ENCODE measurements around the gene PPFIBP1. TPM values are rescaled to one million over a fixed set of nuclear protein-coding genes. Genes with fewer than 3 reads are reported as not detected.

PPFIBP1 gene
- polyA plus RNA-seq, 1 donor (not counting 4 experiments of a cell fraction or from before 2014, with no cell fraction given): 83.5 TPM

DNA sequence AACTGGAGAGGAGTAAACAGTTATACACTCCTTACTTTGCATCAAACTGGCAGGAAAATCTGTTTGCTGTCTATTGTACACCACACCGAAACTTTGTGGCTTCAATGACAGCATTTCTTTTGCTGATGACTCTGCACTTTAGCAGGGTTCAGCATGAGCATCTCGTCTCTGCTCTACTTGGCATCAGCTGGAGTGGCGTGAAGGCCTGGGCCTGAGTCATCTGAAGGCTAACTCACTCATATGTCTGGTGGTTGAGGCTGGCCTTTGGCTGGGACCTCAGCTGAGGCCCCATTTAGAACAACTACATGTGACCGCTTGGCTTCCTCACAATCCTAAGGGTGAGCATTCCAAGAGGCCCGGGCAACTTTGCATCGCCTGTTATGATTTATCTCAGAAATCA lies 143.5 kb downstream of the PPFIBP1 start:
- no peak for DNase-seq (ENCODE audit: low read depth, low spot score)
- H3K4me1 ChIP-seq (ENCODE audit: control insufficient read depth, extremely low read depth, insufficient read depth, low read length): no peaks in the 10 kb centered on the region
- TF ChIP-seq EZH2 (IDR thresholded peaks at IDR 0.05; ENCODE audit: low read length) (no peak), CTCF (optimal IDR thresholded peaks at IDR 0.05 in 1 of 3, IDR thresholded peaks at IDR 0.05 in 1 of 3, conservative IDR thresholded peaks at IDR 0.05 in 1 of 3; ENCODE audit: extremely low read depth in 1 of 3, insufficient read depth in 2 of 3, low read length in 3 of 3) (no peak)
- H3K27me3 ChIP-seq (ENCODE audit: control insufficient read depth, extremely low read depth, insufficient read depth, low read length): no peaks in the 10 kb centered on the region
- H3K79me2 ChIP-seq (ENCODE audit: control insufficient read depth, insufficient read depth, low read length): no peaks in the 10 kb centered on the region
- H3K9ac ChIP-seq (ENCODE audit: control insufficient read depth, extremely low read depth, insufficient read depth, low read length): no peak overlapping the region
- no peak for FAIRE-seq
- peaks cover 22 to 25% of the 10 kb centered on the region in 2 experiments for H3K36me3 ChIP-seq (ENCODE audit: control insufficient read depth in 2 of 2, extremely low read depth in 1 of 2, insufficient read depth in 2 of 2, low read length in 2 of 2)
- dilution Hi-C loops (cut with MboI; ENCODE audit: extremely low pct_ligation_motif_present, low sequenced_read_pairs): no loop called here
- H3K4me2 ChIP-seq (ENCODE audit: control insufficient read depth, extremely low read depth, insufficient read depth, low read depth, low read length): no peak overlapping the region
- H3K9me3 ChIP-seq (ENCODE audit: control insufficient read depth, low read depth, low read length): no peaks in the 10 kb centered on the region
- no peaks in the 10 kb centered on the region for H4K20me1 ChIP-seq (ENCODE audit: control insufficient read depth, extremely low read depth, insufficient read depth, low read length)
- H2AFZ ChIP-seq (ENCODE audit: control insufficient read depth, low read length): no peak overlapping the region
- no peak overlapping the region for H3K27ac ChIP-seq (ENCODE audit: control insufficient read depth, insufficient read depth, low read length)
- no peaks in the 10 kb centered on the region for H3K9me1 ChIP-seq (ENCODE audit: control insufficient read depth, extremely low read depth, insufficient read depth, low read length)
- H3K4me3 ChIP-seq (ENCODE audit: control insufficient read depth in 2 of 3, extremely low read depth in 1 of 3, insufficient read depth in 2 of 3, low read depth in 1 of 3, low read length in 3 of 3): no peak overlapping the region

DNA sequence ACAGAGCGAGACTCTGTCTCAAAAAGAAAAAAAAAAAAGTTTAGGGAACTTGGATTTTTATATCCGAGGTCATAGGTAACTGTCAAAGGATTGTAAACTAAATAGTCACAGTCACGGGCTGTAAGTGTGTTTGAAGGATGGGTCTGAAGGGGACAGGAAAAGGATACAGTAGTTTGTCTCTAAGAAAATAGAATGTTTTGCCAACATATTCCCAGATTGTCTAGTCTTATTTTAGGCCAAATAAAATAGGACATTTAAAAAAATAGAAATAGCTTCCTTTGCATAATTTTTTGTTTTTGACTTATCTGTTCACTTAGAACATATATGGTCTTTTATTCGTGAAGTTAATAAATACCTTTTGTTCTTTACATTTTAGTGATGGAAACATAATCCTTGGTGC lies 148.0 kb downstream of the PPFIBP1 start:
- Histone ChIP-seq H3K27me3 (ENCODE audit: control insufficient read depth, extremely low read depth, insufficient read depth, low read length) (no peaks in the 10 kb centered on the region), H3K36me3 (ENCODE audit: control insufficient read depth in 2 of 2, extremely low read depth in 1 of 2, insufficient read depth in 2 of 2, low read length in 2 of 2) (peaks cover 25 to 30% of the 10 kb centered on the region in 2 experiments), H3K4me3 (ENCODE audit: control insufficient read depth in 2 of 3, extremely low read depth in 1 of 3, insufficient read depth in 2 of 3, low read depth in 1 of 3, low read length in 3 of 3) (no peak overlapping the region), H4K20me1 (ENCODE audit: control insufficient read depth, extremely low read depth, insufficient read depth, low read length) (no peaks in the 10 kb centered on the region), H3K4me1 (ENCODE audit: control insufficient read depth, extremely low read depth, insufficient read depth, low read length) (no peaks in the 10 kb centered on the region), H3K9ac (ENCODE audit: control insufficient read depth, extremely low read depth, insufficient read depth, low read length) (no peak overlapping the region), H3K9me1 (ENCODE audit: control insufficient read depth, extremely low read depth, insufficient read depth, low read length) (no peaks in the 10 kb centered on the region), H2AFZ (ENCODE audit: control insufficient read depth, low read length) (no peak overlapping the region), H3K4me2 (ENCODE audit: control insufficient read depth, extremely low read depth, insufficient read depth, low read depth, low read length) (no peak overlapping the region), H3K79me2 (ENCODE audit: control insufficient read depth, insufficient read depth, low read length) (no peaks in the 10 kb centered on the region), H3K9me3 (ENCODE audit: control insufficient read depth, low read depth, low read length) (no peaks in the 10 kb centered on the region), H3K27ac (ENCODE audit: control insufficient read depth, insufficient read depth, low read length) (no peak overlapping the region)
- TF ChIP-seq CTCF (optimal IDR thresholded peaks at IDR 0.05 in 1 of 3, IDR thresholded peaks at IDR 0.05 in 1 of 3, conservative IDR thresholded peaks at IDR 0.05 in 1 of 3; ENCODE audit: extremely low read depth in 1 of 3, insufficient read depth in 2 of 3, low read length in 3 of 3): no peak
- no peak for TF ChIP-seq EZH2 (IDR thresholded peaks at IDR 0.05; ENCODE audit: low read length)
- no peak for DNase-seq (ENCODE audit: low read depth, low spot score)
- dilution Hi-C loops (cut with MboI; ENCODE audit: extremely low pct_ligation_motif_present, low sequenced_read_pairs): no loop called here
- FAIRE-seq: no peak
